M059J (cell line): ENCODE results near the gene SIRT2. TPM values are rescaled to one million over a fixed set of nuclear protein-coding genes. Genes with fewer than 3 reads are reported as not detected.
"Not testable (repeated sequence)": the region's sequence is repeated elsewhere in the genome, so short reads cannot be mapped to it uniquely, and the experiment has no call there.

Source experiments
- DNase-seq: peaks from one replicate; pipeline ENCODE4 v3.0.0-alpha.2; 2012; ENCODE audit warnings: low read depth
- total RNA-seq: library from RNA; depleted of rRNA; stranded (reverse); fragments of >200 nt; shearing (Covaris generic); gene quantifications from 2 replicates; pipeline ENCODE4 v1.2.3, GENCODE V29; 2014

The SIRT2 gene
- total RNA-seq, 1 experiment from 2014 or later: 63.3 TPM

GRCh38 chr19:38869160-38869835, 30.1 kb downstream of the SIRT2 start:
- DNase-seq: no peak

- no peak for DNase-seq
Observed at GRCh38 chr19:38868551-38868950, 30.9 kb downstream of the SIRT2 start.

- no peak for DNase-seq
Observed at GRCh38 chr19:38867171-38867780, 32.1 kb downstream of the SIRT2 start.

- peak; percentile 71 for DNase-seq
Observed at GRCh38 chr19:38862321-38863059, 36.9 kb downstream of the SIRT2 start.

GRCh38 chr19:38861368-38861767, 38.0 kb downstream of the SIRT2 start:
- DNase-seq: no peak

- DNase-seq: not testable (repeated sequence)
Observed at GRCh38 chr19:38859631-38860204, 39.7 kb downstream of the SIRT2 start.

- no peak for DNase-seq
Observed at GRCh38 chr19:38856813-38857212, 42.6 kb downstream of the SIRT2 start.

GRCh38 chr19:38855751-38856150, 43.7 kb downstream of the SIRT2 start:
- DNase-seq: not testable (repeated sequence)

GRCh38 chr19:38854961-38855360, 44.5 kb downstream of the SIRT2 start:
- not testable (repeated sequence) for DNase-seq

GRCh38 chr19:38853214-38853613, 46.2 kb downstream of the SIRT2 start:
- DNase-seq: no peak

- peak; percentile 73 for DNase-seq
Observed at GRCh38 chr19:38852231-38853044, 47.0 kb downstream of the SIRT2 start.

- DNase-seq: peak; percentile 89
Observed at GRCh38 chr19:38851622-38852230, 47.7 kb downstream of the SIRT2 start.

- no peak for DNase-seq
Observed at GRCh38 chr19:38850976-38851621, 48.3 kb downstream of the SIRT2 start.

GRCh38 chr19:38850436-38850975, 48.9 kb downstream of the SIRT2 start:
- no peak for DNase-seq

GRCh38 chr19:38849860-38850435, 49.5 kb downstream of the SIRT2 start, which contains the start of gene HNRNPL:
TSS of gene HNRNPL (minus strand) at chr19:38849986. CDS start at chr19:38849966, 20 bp downstream.
- DNase-seq: peak; percentile 100

- DNase-seq: peak; percentile 90
Observed at GRCh38 chr19:38849147-38849859, 50.1 kb downstream of the SIRT2 start.

- DNase-seq: no peak
Observed at GRCh38 chr19:38848299-38849146, 50.9 kb downstream of the SIRT2 start.

- no peak for DNase-seq
Observed at GRCh38 chr19:38846097-38846496, 53.3 kb downstream of the SIRT2 start.
